Lung (tissue), 12 donors: ENCODE data around the gene COBL. TPM values are rescaled to one million over a fixed set of nuclear protein-coding genes. Genes with fewer than 3 reads are reported as not detected.

Experiments used
- ATAC-seq: fragments of 200-7000 bp; cut with Tn5 transposase; one replicate; pipeline ENCODE4 v1.9.1; 2020; ENCODE audit warnings: moderate number of reproducible peaks; ENCODE audit not compliant: insufficient read depth, low FRiP score
- DNase-seq, 3 donors: peaks; one replicate each; pipeline ENCODE4 v3.0.0-alpha.2; 2013 to 2017
- H3K27ac ChIP-seq, 2 donors: one replicate each; pipeline ENCODE4 v1.5.1; 2013; ENCODE audit warnings: mild to moderate bottlenecking in 2 of 2, moderate library complexity in 2 of 2, control low read depth in 1 of 2, inconsistent platforms in 1 of 2, low read depth in 1 of 2, low read length in 1 of 2
- H3K27me3 ChIP-seq, 3 donors: one replicate each; pipeline ENCODE4 v1.5.1; 2013; ENCODE audit warnings: low read length in 2 of 3; ENCODE audit not compliant: control insufficient read depth in 3 of 3, insufficient read depth in 3 of 3
- H3K36me3 ChIP-seq, 4 donors: one replicate each; pipeline ENCODE4 v1.5.1; 2013; ENCODE audit warnings: low read length in 4 of 4, mild to moderate bottlenecking in 1 of 4, moderate library complexity in 1 of 4; ENCODE audit not compliant: control insufficient read depth in 4 of 4, insufficient read depth in 4 of 4
- H3K4me1 ChIP-seq, 5 donors: one replicate each; pipeline ENCODE4 v1.5.1; 2013; ENCODE audit warnings: low read length in 5 of 5, mild to moderate bottlenecking in 2 of 5, moderate library complexity in 1 of 5; ENCODE audit not compliant: control insufficient read depth in 5 of 5, insufficient read depth in 5 of 5
- H3K4me3 ChIP-seq: one replicate; pipeline ENCODE4 v1.5.1; 2013; ENCODE audit warnings: mild to moderate bottlenecking, control low read depth, moderate library complexity
- H3K9ac ChIP-seq, 2 donors: one replicate each; pipeline ENCODE4 v1.5.1; 2013; ENCODE audit warnings: low read length in 2 of 2, control low read depth in 1 of 2; ENCODE audit not compliant: insufficient read depth in 1 of 2
- H3K9me3 ChIP-seq, 4 donors: one replicate each; pipeline ENCODE4 v1.5.1; 2013; ENCODE audit warnings: low read length in 3 of 4, mild to moderate bottlenecking in 1 of 4, moderate library complexity in 1 of 4; ENCODE audit not compliant: control insufficient read depth in 4 of 4, insufficient read depth in 3 of 4
- WGBS, 2 donors: extraction: QIAGEN DNeasy Blood & Tissue Kit; methylation state at CpG; one replicate each; pipeline ENCODE4 v1.1.7; 2013; 5-methylcytosine and 5-hydroxymethylcytosine counted together
- polyA plus RNA-seq, 2 donors: library from polyadenylated mRNA; stranded (reverse); fragments of 200-250 nt; gene quantifications; one replicate each; pipeline ENCODE4 v1.2.1, GENCODE V29; 2013
- total RNA-seq, 2 donors: library from RNA; depleted of rRNA in 1 of 2; stranded (reverse); fragments of >200 nt in 1 of 2; gene quantifications; one replicate each; pipeline ENCODE4 v1.2.1, GENCODE V29; 2014 to 2021
- TF ChIP-seq, protein P1 (sequence below): IDR thresholded peaks from 2 replicates; pipeline ENCODE4 v1.5.1; 2012; ENCODE audit warnings: mild to moderate bottlenecking; ENCODE audit errors: control extremely low read depth, extremely low read depth
- donor health status: control.
- donor health status: control.
- donor health status: Bipolar disorder and iron deficiency.
- donor health status: healthy.
- donor health status: DM: yes; HTN: yes; CAD: no.

Gene COBL
- total and polyA plus RNA-seq, 4 donors, result 6.3 to 38.1 (median 15.0) TPM

DNA sequence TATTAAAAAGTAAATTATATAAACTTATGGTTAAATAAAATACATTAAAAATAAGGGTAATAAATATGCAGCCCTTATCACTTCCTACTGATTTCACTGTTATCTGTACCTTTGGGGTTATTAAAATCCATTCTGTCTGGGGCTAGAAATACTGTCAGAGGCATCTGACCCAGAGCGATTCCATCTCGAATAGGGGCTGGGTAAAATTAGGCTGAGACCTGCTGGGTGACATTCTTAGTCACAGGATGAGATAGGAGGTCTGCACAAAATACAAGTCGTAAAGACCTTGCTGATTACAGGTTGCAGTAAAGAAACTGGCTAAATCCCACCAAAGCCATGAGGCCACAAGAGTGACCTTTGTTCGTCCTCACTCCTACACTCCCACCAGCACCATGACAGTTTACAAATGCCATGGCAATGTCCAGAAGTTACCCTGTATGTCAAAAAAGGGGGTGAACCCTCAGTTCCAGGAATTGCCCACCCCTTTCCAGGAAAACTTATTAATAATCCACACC lies 77.6 kb downstream of the COBL start:
- TF ChIP-seq, protein P1, sequence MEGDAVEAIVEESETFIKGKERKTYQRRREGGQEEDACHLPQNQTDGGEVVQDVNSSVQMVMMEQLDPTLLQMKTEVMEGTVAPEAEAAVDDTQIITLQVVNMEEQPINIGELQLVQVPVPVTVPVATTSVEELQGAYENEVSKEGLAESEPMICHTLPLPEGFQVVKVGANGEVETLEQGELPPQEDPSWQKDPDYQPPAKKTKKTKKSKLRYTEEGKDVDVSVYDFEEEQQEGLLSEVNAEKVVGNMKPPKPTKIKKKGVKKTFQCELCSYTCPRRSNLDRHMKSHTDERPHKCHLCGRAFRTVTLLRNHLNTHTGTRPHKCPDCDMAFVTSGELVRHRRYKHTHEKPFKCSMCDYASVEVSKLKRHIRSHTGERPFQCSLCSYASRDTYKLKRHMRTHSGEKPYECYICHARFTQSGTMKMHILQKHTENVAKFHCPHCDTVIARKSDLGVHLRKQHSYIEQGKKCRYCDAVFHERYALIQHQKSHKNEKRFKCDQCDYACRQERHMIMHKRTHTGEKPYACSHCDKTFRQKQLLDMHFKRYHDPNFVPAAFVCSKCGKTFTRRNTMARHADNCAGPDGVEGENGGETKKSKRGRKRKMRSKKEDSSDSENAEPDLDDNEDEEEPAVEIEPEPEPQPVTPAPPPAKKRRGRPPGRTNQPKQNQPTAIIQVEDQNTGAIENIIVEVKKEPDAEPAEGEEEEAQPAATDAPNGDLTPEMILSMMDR, result no peak
- no peak overlapping the region for H3K4me3 ChIP-seq
- H3K27ac ChIP-seq, result no peak overlapping the region
- DNase-seq, result no peak
- no peaks in the 10 kb centered on the region for H3K36me3 ChIP-seq
- H3K9ac ChIP-seq, result no peak overlapping the region
- H3K27me3 ChIP-seq, result no peaks in the 10 kb centered on the region
- WGBS, 2 donors, result 87 to 88% methylated on average over 4 of the region's 4 CpGs
- ATAC-seq, result no peak
- peaks cover 0 to 70% (median 18%) of the 10 kb centered on the region in 5 donors for H3K4me1 ChIP-seq
- no peaks in the 10 kb centered on the region for H3K9me3 ChIP-seq

DNA sequence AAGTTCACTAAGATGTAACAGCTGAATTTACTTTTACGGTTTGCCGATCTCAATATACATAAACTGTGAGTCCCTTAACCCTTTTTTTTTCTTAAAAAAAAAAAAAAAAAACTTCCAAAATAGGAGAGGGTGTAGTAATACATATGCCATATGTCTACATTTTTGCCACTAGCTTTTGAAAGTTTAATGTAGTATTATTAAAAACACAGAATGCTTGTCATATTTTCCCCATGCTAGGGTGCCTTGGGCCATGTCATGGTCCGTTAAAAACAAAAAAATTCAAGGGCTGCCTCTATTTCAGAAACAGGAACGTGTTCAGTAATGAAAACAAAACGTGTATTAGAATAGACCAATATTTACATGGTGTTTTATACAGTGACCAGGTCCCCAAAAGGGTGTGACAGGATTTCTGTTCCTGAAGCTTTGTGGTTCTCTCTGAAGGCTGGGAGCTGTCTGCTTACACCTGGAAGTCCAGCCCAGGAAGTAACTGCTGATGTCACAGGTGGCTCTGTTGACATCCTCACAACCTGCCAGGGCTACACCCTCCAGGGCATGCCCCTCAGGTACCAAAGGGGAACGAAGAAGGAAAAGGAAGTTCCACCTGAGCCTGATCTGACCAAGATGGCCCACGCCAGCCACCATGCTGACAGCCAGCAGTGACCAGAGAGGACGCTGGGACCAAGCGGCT lies 79.0 kb downstream of the COBL start:
- Histone ChIP-seq H3K9me3 (no peaks in the 10 kb centered on the region), H3K27ac (no peak overlapping the region), H3K9ac (no peak overlapping the region), H3K4me3 (no peak overlapping the region), H3K36me3 (no peaks in the 10 kb centered on the region), H3K4me1 (peaks cover 0 to 79% (median 18%) of the 10 kb centered on the region in 5 donors), H3K27me3 (no peaks in the 10 kb centered on the region)
- TF ChIP-seq, protein P1, result no peak
- peak in 2 of 3 donors; percentile 82 to 85 for DNase-seq
- WGBS, 2 donors, result 80 to 84% methylated on average over 9 of the region's 9 CpGs
- ATAC-seq, result no peak

DNA sequence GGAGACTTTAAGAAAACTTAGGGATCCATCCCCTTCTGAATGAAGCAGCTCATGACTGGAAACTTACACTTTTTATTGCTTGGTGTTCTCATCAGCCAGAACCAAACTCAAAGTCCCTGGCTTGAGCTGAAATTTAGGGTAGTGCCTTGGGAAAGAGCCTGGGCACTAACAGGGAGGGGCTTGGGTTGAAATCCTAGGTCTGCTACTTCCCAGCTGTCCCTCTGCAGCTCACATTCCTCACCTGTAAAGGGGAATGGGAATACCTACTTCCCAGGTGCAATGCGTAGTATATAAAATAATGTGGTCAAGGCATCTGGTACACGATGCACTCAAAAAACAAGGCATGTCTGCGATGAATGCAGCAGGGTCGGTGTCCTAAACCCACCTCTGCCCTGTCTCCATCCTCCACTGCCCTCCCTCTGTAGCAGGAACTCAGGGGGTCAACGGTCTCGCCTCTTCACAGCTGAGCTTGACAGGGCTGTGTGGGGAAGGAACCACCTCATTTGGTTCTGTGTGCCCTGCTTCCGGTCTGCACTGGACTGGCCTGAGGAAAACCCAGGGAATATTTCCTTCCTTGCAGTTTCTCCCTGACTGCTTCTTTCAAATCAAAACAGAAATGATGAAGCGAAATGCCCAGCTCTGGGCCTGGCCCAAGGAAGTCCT lies 80.0 kb downstream of the COBL start:
- no peaks in the 10 kb centered on the region for H3K36me3 ChIP-seq
- 75 to 84% methylated on average over 8 of the region's 8 CpGs for WGBS, 2 donors
- TF ChIP-seq, protein P1, result no peak
- ATAC-seq (no peak), DNase-seq (peak; percentile 45 to 76 (median 48))
- H3K9me3 ChIP-seq, result no peaks in the 10 kb centered on the region
- H3K27me3 ChIP-seq, result no peaks in the 10 kb centered on the region
- peak overlapping the region in 1 of 2 donors; percentile 40 for H3K9ac ChIP-seq
- H3K4me3 ChIP-seq, result no peak overlapping the region
- no peak overlapping the region for H3K27ac ChIP-seq
- H3K4me1 ChIP-seq, result peaks cover 0 to 71% (median 14%) of the 10 kb centered on the region in 5 donors
